NB4 (cell line): ENCODE measurements around the gene CGB7.
A peak's percentile ranks its signal among the peaks of the same experiment; 100 is the strongest.

Source experiments
- DNase-seq: peaks from one replicate; pipeline ENCODE4 v3.0.0; 2010; ENCODE audit warnings: low read depth
- H3K4me3 ChIP-seq: one replicate; pipeline ENCODE4 v1.5.1; 2011; ENCODE audit warnings: mild to moderate bottlenecking, low read depth, low read length, moderate library complexity
- MYC ChIP-seq: IDR thresholded peaks from 2 replicates; pipeline ENCODE4 v1.6.1; 2011; ENCODE audit warnings: low read depth, low read length
- POLR2A ChIP-seq: IDR thresholded peaks from 2 replicates; pipeline ENCODE4 v1.6.1; 2011; ENCODE audit warnings: mild to moderate bottlenecking; ENCODE audit not compliant: insufficient read length; ENCODE audit errors: extremely low read depth
- TF ChIP-seq, protein P1 (sequence below): IDR thresholded peaks from 2 replicates; pipeline ENCODE4 v1.6.1; 2011; ENCODE audit warnings: low read depth, low read length
- TF ChIP-seq, protein P2 (sequence below): IDR thresholded peaks from one replicate; pipeline ENCODE4 v1.5.1; 2012; ENCODE audit warnings: low read depth, low read length

Gene CGB7

DNA sequence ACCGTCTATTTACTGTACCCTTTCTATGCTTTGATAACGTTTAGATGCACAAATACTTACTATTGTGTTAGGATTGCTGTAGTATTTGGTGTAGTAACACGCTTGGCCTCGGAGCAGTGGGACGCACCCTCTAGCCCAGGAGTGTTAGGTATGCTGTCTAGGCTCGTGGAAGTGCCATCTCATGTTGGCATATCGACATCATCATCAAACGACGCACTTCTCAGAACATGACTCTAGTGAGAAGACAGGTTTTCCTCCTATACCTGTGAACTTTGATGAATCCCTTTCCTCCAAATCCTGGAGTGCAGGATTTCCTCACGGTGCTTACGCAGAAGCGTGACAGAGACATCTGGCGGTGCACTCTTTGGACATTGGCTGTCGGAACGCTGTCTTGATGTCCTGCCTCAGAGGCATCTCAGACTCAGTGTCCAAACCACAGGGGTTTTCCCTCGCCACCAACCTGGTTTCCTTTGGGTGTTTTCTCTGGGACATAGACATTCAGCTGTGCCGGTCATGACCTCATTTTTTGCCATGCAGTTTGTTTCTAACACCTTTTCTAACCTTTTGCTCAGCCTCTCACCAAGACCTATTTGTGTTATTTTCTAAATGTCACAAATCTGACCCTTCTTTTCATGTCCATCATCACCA is 34.0 kb upstream of the CGB7 start:
- H3K4me3 ChIP-seq = no peak overlapping the region
- DNase-seq = no peak
- TF ChIP-seq, protein P1, sequence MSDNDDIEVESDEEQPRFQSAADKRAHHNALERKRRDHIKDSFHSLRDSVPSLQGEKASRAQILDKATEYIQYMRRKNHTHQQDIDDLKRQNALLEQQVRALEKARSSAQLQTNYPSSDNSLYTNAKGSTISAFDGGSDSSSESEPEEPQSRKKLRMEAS = no peak
- TF ChIP-seq POLR2A = no peak
- TF ChIP-seq MYC = no peak
- TF ChIP-seq, protein P2, sequence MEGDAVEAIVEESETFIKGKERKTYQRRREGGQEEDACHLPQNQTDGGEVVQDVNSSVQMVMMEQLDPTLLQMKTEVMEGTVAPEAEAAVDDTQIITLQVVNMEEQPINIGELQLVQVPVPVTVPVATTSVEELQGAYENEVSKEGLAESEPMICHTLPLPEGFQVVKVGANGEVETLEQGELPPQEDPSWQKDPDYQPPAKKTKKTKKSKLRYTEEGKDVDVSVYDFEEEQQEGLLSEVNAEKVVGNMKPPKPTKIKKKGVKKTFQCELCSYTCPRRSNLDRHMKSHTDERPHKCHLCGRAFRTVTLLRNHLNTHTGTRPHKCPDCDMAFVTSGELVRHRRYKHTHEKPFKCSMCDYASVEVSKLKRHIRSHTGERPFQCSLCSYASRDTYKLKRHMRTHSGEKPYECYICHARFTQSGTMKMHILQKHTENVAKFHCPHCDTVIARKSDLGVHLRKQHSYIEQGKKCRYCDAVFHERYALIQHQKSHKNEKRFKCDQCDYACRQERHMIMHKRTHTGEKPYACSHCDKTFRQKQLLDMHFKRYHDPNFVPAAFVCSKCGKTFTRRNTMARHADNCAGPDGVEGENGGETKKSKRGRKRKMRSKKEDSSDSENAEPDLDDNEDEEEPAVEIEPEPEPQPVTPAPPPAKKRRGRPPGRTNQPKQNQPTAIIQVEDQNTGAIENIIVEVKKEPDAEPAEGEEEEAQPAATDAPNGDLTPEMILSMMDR = no peak

DNA sequence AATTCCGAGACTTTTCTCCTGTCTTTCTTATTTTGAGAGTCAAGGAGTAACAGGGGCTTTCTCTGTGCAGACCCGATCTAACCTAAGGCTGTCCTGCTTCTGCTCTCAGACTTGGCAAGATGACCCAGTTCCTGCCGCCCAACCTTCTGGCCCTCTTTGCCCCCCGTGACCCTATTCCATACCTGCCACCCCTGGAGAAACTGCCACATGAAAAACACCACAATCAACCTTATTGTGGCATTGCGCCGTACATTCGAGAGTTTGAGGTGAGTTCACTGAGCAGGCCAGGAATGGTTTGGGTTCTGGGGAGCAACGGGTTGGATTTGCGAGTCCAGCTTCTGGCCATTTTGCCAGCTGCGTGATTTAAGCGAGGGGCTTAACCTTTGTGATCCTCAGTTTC is 28.7 kb upstream of the CGB7 start:
- no peak for DNase-seq
- TF ChIP-seq, protein P1 = no peak
- no peak for TF ChIP-seq MYC
- TF ChIP-seq, protein P2 = no peak

DNA sequence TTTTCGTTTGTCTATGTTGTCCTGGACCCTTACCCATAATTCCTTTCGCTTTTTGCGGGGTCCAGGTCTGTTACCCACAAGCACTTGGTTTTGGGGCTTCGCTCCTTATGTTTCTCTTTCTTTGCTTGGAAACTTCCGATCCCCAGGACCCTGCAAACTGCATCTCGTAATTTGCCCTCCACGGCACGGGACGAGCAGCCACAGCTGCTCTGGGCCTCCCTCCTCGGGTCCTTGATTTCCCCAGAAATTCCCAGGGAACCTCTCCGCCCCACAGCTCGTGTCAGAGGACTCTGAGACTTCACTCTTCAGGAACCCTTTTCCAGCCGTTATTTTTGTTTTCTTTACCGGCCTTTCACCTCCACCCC is 28.3 kb upstream of the CGB7 start:
- no peak for TF ChIP-seq MYC
- TF ChIP-seq POLR2A = no peak
- TF ChIP-seq, protein P2 = no peak
- TF ChIP-seq, protein P1 = no peak
- peak overlapping the region; percentile 98 for H3K4me3 ChIP-seq
- DNase-seq = no peak

More for the DNA sequence above, 28.7 kb upstream of the CGB7 start:
- H3K4me3 ChIP-seq = peak overlapping the region; percentile 98

DNA sequence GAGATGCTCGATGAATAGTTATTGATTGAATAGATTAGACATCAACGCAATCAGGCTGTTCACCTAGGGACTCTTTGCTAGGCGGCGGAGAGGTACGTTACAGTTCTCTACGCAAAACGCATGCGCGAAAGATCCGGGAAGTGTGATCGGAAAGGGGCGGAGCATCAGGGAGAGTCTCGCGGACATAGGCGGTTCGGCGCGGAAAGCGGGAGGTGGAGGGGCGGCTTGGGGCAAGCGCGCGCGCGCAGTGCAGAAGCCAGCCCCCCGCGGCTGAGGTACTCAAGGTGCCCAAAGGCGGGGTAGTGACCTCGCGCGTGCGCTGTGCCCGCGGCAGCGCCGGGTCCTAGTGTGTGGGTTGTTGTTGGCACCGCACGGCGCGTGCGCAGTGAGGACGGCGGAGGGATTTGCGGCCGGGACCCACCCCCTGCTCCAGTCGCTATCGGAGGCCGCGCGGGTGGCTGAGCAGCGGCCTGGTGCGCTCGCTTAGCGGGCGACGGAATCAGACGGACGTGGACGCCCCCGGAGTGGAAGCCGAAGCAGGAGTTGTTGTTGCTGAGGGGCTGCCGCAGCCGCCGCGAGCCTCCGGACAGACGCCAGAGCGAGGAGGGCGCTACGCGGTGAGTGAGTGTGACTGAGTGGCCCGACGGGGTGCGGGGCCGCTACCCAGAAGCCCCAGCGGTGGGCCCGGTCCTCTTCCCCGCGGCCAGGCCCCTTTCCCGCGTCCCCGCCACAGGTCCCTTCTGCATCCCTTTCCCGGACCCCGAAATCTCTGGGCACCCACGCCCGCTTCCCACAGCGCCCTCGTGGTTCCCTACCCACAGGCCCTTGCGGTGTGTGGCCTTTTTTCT is 27.7 kb upstream of the CGB7 start, which contains the start of gene SNRNP70:
Gene SNRNP70 (plus strand): TSS at position 432 of the 848 bp plus-strand sequence. CDS start 964 bp downstream, outside the sequence.
- DNase-seq = peak; percentile 99
- peak; percentile 38; the same call in 1 of the 2 replicates for TF ChIP-seq MYC
- TF ChIP-seq, protein P1 = peak; percentile 54
- peak; percentile 94 for TF ChIP-seq POLR2A
- TF ChIP-seq, protein P2 = no peak
- H3K4me3 ChIP-seq = peak within 1 kb of the TSS; percentile 98

DNA sequence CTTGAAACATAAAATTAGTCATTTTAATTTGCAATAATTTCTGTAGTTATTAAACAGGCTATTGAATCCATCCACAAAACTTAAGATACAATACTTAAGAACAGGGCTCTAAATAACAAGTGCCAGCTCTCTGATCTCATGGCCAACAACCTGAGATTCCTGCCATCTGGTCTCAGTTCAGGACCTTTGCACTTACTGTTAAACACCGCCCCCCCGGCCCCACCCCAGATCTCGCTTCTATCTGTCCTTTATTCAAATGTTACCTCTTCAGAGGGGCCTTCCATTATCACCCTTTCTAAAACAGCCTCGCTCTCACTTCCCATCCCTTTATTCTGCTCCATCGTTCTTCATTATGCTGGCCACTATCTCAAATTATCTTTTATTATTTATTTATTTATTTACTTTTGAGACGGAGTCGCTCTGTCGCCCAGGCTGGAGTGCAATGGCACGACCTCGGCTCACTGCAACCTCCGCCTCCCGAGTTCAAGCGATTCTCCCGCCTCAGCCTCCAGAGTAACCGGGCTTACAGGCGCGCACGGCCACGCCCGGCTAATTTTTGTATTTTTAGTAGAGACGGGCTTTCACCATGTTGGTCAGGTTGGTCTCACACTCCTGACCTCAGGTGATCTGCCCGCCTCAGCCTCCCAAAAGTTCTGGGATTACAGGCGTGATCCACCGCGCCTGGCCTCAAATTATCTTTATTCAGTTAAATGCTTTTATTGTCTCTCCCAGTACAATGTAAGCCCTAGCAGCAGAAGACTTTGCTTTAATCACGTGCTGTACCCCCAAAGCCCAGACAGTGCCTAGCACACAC is 26.9 kb upstream of the CGB7 start:
- H3K4me3 ChIP-seq = peak overlapping the region; percentile 68
- DNase-seq = no peak
- TF ChIP-seq POLR2A = no peak

DNA sequence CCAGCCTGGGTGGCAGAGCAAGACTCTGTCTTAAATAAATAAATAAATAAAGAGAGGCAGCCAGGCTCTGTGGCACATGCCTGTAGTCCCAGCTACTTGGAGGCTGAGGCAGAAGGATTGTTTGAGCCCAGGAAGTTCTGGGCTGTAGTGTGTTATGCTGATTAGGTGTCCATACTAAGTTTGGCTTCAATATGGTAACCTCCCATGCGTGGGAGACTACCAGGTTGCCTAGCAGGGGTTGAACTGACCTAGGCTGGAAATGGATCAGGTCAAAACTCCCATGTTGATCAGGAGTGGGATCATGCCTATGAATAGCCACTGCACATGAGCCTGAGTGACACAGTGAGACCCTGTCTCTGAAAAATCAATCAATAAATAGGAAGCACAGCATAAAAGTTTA is 23.7 kb upstream of the CGB7 start:
- no peak overlapping the region for H3K4me3 ChIP-seq
- peak; percentile 19 for DNase-seq
- TF ChIP-seq MYC (no peak), POLR2A (no peak)
- TF ChIP-seq, protein P2 = no peak
- TF ChIP-seq, protein P1 = no peak
